GM12875 (cell line): Measurements from ENCODE around the gene RERGL.

ENCODE experiments used
- H3K4me3 ChIP-seq: one replicate; pipeline ENCODE4 v1.5.1; 2011; ENCODE audit warnings: low read depth, low read length, control low read depth
- CTCF ChIP-seq: IDR thresholded peaks from 2 replicates; pipeline ENCODE4 v1.5.1; 2011; ENCODE audit warnings: low read depth, mild to moderate bottlenecking, control low read depth, inconsistent platforms, low read length, moderate library complexity, borderline replicate concordance; ENCODE audit not compliant: insufficient read depth

Gene RERGL, protein sequence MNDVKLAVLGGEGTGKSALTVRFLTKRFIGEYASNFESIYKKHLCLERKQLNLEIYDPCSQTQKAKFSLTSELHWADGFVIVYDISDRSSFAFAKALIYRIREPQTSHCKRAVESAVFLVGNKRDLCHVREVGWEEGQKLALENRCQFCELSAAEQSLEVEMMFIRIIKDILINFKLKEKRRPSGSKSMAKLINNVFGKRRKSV

GRCh38 chr12:18090093-18090492 is at the start of gene RERGL:
Gene RERGL (minus strand): TSS chr12:18090193. CDS start chr12:18090140, 53 bp downstream.
- TF ChIP-seq CTCF: no peak
- no peak within 1 kb of the TSS for H3K4me3 ChIP-seq

DNA sequence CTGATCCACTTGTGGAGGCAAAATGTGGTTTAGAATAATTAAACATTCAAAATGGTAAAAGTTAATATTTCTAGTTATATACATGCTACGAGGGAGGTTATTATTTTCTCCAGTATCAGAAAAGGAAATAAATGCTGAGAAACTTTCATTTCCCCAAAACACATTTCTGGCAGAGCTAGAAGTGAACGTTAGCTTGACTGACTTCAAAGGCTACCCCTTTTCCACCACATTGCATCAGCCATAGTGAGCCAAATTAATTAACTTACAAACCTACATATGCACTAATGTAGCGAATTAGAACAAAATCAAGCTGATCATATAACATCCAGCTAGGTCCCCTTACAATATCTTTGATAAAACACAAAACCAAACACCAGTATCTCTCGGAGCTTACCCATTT is 49.3 kb upstream of the RERGL start:
- no peak overlapping the region for H3K4me3 ChIP-seq
- no peak for TF ChIP-seq CTCF

DNA sequence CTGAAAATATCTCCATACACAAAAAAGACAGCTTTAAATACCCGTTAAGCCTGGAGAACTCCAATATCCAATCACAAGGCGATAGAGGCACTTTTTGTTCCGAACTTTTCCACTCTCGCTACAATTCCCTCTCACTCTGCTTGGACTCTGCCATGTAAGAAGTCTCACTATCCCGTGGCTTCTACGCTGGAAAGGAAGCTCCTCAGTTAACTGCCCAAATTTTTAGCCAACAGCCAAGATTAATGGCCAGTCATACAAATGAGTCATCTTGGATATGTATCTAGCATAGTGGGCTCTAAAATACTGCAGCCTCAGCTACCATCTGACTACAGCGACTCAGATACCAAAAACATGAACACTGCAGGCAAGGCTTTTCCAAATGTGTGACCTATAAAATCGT is 45.5 kb upstream of the RERGL start:
- no peak for TF ChIP-seq CTCF

DNA sequence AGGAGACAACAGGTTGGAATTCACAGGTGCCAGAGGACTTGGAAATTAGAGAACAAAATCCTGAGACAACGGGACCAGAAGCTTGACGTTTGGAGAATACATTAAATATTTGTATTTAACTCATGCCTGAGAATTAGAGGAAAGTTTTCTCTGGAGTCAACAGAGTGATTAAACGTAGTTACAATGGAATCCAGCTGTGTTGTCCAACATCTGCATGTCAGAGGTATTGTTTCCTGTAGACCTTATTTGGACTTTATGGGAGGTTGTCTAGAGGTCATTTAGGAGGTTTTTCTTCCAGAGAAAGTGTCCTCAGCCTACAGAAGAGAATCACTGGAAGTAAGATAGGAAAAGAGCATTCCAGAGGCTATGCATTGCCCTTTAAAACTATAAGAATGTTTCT is 45.1 kb upstream of the RERGL start:
- TF ChIP-seq CTCF: no peak
- H3K4me3 ChIP-seq: no peak overlapping the region

More for the DNA sequence above, 45.5 kb upstream of the RERGL start:
- no peak overlapping the region for H3K4me3 ChIP-seq

- TF ChIP-seq CTCF: no peak
- no peak overlapping the region for H3K4me3 ChIP-seq
These were observed 40.9 kb upstream of the RERGL start for GRCh38 chr12:18130851-18131250.

GRCh38 chr12:18123707-18124106 is 33.7 kb upstream of the RERGL start:
- TF ChIP-seq CTCF: no peak
- no peak overlapping the region for H3K4me3 ChIP-seq

- H3K4me3 ChIP-seq: no peak overlapping the region
- no peak for TF ChIP-seq CTCF
These were observed 30.9 kb upstream of the RERGL start for GRCh38 chr12:18120899-18121298.
